Body of pancreas (tissue), 4 donors: ENCODE measurements around the gene CACNA1H. TPM values are rescaled to one million over a fixed set of nuclear protein-coding genes. Genes with fewer than 3 reads are reported as not detected.

Experiments
- ATAC-seq: fragments of 150-250 bp; one replicate; pipeline ENCODE4 v1.9.1; 2016
- DNase-seq, 4 donors: peaks; one replicate each; pipeline ENCODE4 v3.0.0-alpha.2; 2019
- H3K27ac ChIP-seq, 4 donors: fragments of 200-600 bp; sonication (generic); 1 replicate in 3 of 4; 2 replicates in 1 of 4; pipeline versions ENCODE4 v1.5.1 to v1.6.1; 2016 to 2019; ENCODE audit warnings: mild to moderate bottlenecking in 1 of 4, mixed read lengths in 1 of 4, moderate library complexity in 1 of 4
- H3K27me3 ChIP-seq, 2 donors: fragments of 200-600 bp; sonication (generic); one replicate each; pipeline ENCODE4 v1.6.0; 2016; ENCODE audit warnings: mild to moderate bottlenecking in 1 of 2
- H3K36me3 ChIP-seq, 2 donors: fragments of 200-600 bp; sonication (generic); replicated peaks in 1 of 2; 2 replicates each; pipeline ENCODE4 v1.5.1; 2016; ENCODE audit warnings: low read depth in 2 of 2; ENCODE audit not compliant: insufficient read depth in 1 of 2
- H3K4me1 ChIP-seq: fragments of 200-600 bp; sonication (generic); one replicate; pipeline ENCODE4 v1.6.0; 2016
- H3K4me3 ChIP-seq, 2 donors: fragments of 200-600 bp; sonication (generic); 1 replicate in 1 of 2; 2 replicates in 1 of 2; pipeline ENCODE4 v1.5.1; 2016 to 2019
- H3K9me3 ChIP-seq, 3 donors: fragments of 200-600 bp; sonication (generic); 1 replicate in 2 of 3; 2 replicates in 1 of 3; pipeline ENCODE4 v1.5.1; 2016
- CTCF ChIP-seq, 7 experiments: fragments of 450-650 bp in 4 of 7; fragments of 200-600 bp in 3 of 7; sonication (generic) in 3 of 7; IDR thresholded peaks; one replicate each; pipeline ENCODE4 v1.5.1; 2016 to 2019; ENCODE audit warnings: antibody characterized with exemption in 7 of 7
- POLR2A ChIP-seq, 3 donors: fragments of 450-650 bp; IDR thresholded peaks; one replicate each; pipeline ENCODE4 v1.6.1; 2016; ENCODE audit warnings: antibody characterized with exemption in 3 of 3, mild to moderate bottlenecking in 2 of 3
- WGBS, 2 donors: methylation state at CpG; one replicate each; pipeline ENCODE4 v1.1.5; 2017; 5-methylcytosine and 5-hydroxymethylcytosine counted together
- intact Hi-C: fragments of 100-400 bp; cut with DNase I; formaldehyde crosslinking; loops from one replicate; pipeline ENCODE4 v1.15.1; 2023
- total RNA-seq, 2 donors: library from RNA; depleted of rRNA; stranded (reverse); fragments of >200 nt; gene quantifications; one replicate each; pipeline ENCODE4 v1.1.0, GENCODE V29; 2016

The CACNA1H gene
- total RNA-seq, 2 donors from 2014 or later = 7.3 to 15.2 TPM

GRCh38 chr16:1192384-1193073 lies 39.6 kb downstream of the CACNA1H start:
- H3K4me1 ChIP-seq = peaks cover 6% of the 10 kb centered on the region
- intact Hi-C loops = loop anchor here (2.0 kb wide), 1 partner anchor 86 kb away; no protein-coding TSS in a partner anchor

GRCh38 chr16:1193143-1193824 lies 40.4 kb downstream of the CACNA1H start:
- no peak for TF ChIP-seq CTCF (IDR thresholded peaks at IDR 0.05)
- TF ChIP-seq POLR2A (IDR thresholded peaks at IDR 0.05) = no peak
- Histone ChIP-seq H3K9me3 (no peaks in the 10 kb centered on the region), H3K36me3 (no peaks in the 10 kb centered on the region), H3K27ac (no peak overlapping the region), H3K27me3 (no peaks in the 10 kb centered on the region), H3K4me1 (peaks cover 6% of the 10 kb centered on the region), H3K4me3 (no peak overlapping the region)
- ATAC-seq (no peak), DNase-seq (peak in 3 of 4 donors; percentile 19 to 29 (median 24))
- WGBS, 2 donors = 70% methylated on average over 30 of the region's 30 CpGs; no CpG with 5 or more reads in 1 of the 2 donors
- intact Hi-C loops = loop anchor here (2.0 kb wide), 1 partner anchor 86 kb away; no protein-coding TSS in a partner anchor

More at GRCh38 chr16:1192384-1193073, 39.6 kb downstream of the CACNA1H start:
- TF ChIP-seq POLR2A (IDR thresholded peaks at IDR 0.05) (no peak), CTCF (IDR thresholded peaks at IDR 0.05) (no peak)
- ATAC-seq (no peak), DNase-seq (no peak)
- Histone ChIP-seq H3K27me3 (no peaks in the 10 kb centered on the region), H3K9me3 (no peaks in the 10 kb centered on the region), H3K4me3 (no peak overlapping the region), H3K36me3 (no peaks in the 10 kb centered on the region), H3K27ac (no peak overlapping the region)
- WGBS, 2 donors = 65 to 67% methylated on average over 9 of the region's 9 CpGs

- peaks cover 6% of the 10 kb centered on the region for H3K4me1 ChIP-seq
- no peak for ATAC-seq
- H3K27ac ChIP-seq = no peak overlapping the region
- no peak for TF ChIP-seq POLR2A (IDR thresholded peaks at IDR 0.05)
- no peak for TF ChIP-seq CTCF (IDR thresholded peaks at IDR 0.05)
- DNase-seq = no peak
- WGBS, 2 donors = 65% methylated on average over 29 of the region's 29 CpGs; no CpG with 5 or more reads in 1 of the 2 donors
- intact Hi-C loops = loop anchor here (2.0 kb wide), 1 partner anchor 87 kb away; no protein-coding TSS in a partner anchor
- H3K4me3 ChIP-seq = no peak overlapping the region
- H3K9me3 ChIP-seq = no peaks in the 10 kb centered on the region
- no peaks in the 10 kb centered on the region for H3K27me3 ChIP-seq
- H3K36me3 ChIP-seq = no peaks in the 10 kb centered on the region
These were observed 41.1 kb downstream of the CACNA1H start for GRCh38 chr16:1193825-1194581.

GRCh38 chr16:1194665-1195392 lies 41.9 kb downstream of the CACNA1H start:
- peaks cover 6% of the 10 kb centered on the region for H3K4me1 ChIP-seq
- no peak for TF ChIP-seq POLR2A (IDR thresholded peaks at IDR 0.05)
- TF ChIP-seq CTCF (IDR thresholded peaks at IDR 0.05) = peak; percentile 79 to 96 (median 89)
- no peaks in the 10 kb centered on the region for H3K9me3 ChIP-seq
- DNase-seq (peak in 3 of 4 donors; percentile 22 to 55 (median 35)), ATAC-seq (peak; percentile 24)
- intact Hi-C loops = no loop called here
- no peaks in the 10 kb centered on the region for H3K36me3 ChIP-seq
- H3K4me3 ChIP-seq = no peak overlapping the region
- H3K27me3 ChIP-seq = no peaks in the 10 kb centered on the region
- 15 to 35% methylated on average over 20 to 54 of the region's 61 CpGs for WGBS, 2 donors
- no peak overlapping the region for H3K27ac ChIP-seq
